ENCODE results near the gene C1orf94.

DNA sequence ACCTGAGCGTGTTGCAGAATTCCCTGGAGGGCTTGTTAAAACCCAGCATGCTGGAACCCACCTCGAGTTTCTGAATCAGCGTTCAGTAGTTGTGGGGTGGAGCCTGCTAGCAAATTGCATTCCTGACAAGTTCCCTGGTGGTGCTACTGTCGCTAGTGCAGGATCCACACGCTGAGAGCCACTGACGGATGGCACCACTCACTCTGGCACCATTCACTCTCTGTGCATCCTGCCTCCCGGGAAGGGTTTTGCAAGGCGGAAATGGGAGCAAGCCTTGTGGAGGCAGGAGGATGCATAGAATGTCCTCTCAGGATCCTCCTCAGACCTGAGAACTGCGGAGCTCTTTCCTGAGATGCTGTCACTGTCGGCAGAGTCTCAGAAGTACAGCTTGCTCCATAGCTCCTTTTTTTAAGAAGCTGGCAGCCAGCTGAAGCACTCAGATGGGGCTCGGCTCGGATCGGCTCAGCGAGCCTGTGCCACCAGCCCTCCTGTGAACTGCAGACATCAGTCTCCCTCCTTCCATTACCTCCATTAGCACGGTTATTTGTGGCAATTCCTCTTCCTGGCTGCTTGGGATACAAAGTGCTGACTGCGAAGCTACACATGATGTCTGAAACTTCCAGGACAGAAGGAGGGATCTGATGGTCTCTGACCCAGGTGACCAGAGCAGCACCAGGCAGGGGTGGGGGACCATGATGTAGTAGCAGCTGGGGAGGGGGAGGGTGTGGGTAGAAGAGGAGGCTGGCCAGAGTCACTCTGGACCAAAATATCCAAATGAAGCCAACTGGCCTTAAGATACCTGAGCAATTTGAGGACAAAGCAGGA, 89.6 kb downstream of the C1orf94 start:
- TF ChIP-seq ESRRA (CRISPR knock-in tag; IDR thresholded peaks at IDR 0.05; ENCODE audit: borderline replicate concordance) (no peak), SP1 (CRISPR knock-in tag; conservative IDR thresholded peaks at IDR 0.05) (no peak), GTF2I (CRISPR knock-in tag; conservative IDR thresholded peaks at IDR 0.05) (no peak), JUN (CRISPR knock-in tag; IDR thresholded peaks at IDR 0.05) (no peak), ZNF232 (CRISPR knock-in tag; IDR thresholded peaks at IDR 0.05) (no peak), GABPB1 (CRISPR knock-in tag; IDR thresholded peaks at IDR 0.05) (no peak)
- TF ChIP-seq, protein P1, sequence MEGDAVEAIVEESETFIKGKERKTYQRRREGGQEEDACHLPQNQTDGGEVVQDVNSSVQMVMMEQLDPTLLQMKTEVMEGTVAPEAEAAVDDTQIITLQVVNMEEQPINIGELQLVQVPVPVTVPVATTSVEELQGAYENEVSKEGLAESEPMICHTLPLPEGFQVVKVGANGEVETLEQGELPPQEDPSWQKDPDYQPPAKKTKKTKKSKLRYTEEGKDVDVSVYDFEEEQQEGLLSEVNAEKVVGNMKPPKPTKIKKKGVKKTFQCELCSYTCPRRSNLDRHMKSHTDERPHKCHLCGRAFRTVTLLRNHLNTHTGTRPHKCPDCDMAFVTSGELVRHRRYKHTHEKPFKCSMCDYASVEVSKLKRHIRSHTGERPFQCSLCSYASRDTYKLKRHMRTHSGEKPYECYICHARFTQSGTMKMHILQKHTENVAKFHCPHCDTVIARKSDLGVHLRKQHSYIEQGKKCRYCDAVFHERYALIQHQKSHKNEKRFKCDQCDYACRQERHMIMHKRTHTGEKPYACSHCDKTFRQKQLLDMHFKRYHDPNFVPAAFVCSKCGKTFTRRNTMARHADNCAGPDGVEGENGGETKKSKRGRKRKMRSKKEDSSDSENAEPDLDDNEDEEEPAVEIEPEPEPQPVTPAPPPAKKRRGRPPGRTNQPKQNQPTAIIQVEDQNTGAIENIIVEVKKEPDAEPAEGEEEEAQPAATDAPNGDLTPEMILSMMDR (IDR thresholded peaks at IDR 0.05): no peak

Measured in WTC11 (cell line).